H9 (cell line): ENCODE results near the gene LIMS2. TPM values are rescaled to one million over a fixed set of nuclear protein-coding genes. Genes with fewer than 3 reads are reported as not detected.

Source experiments
- DNase-seq: peaks from one replicate; pipeline ENCODE4 v3.0.0-alpha.2; 2017
- H2AFZ ChIP-seq: one replicate; pipeline ENCODE4 v1.6.1; 2013; ENCODE audit warnings: mild to moderate bottlenecking, low read length, control low read depth, moderate library complexity
- H2AK5ac ChIP-seq: 2 replicates; pipeline ENCODE4 v1.6.1; 2013; ENCODE audit warnings: low read length, control low read depth, mixed read lengths; ENCODE audit not compliant: insufficient read length
- H2BK120ac ChIP-seq: one replicate; pipeline ENCODE4 v1.6.1; 2013; ENCODE audit warnings: low read depth, mild to moderate bottlenecking, low read length, control low read depth, inconsistent platforms; ENCODE audit not compliant: poor library complexity, severe bottlenecking
- H2BK12ac ChIP-seq: 2 replicates; pipeline ENCODE4 v1.6.1; 2013; ENCODE audit warnings: low read length, control low read depth, mixed read lengths, low read depth; ENCODE audit not compliant: insufficient read length
- H2BK15ac ChIP-seq: 2 replicates; pipeline ENCODE4 v1.6.1; 2013; ENCODE audit warnings: low read depth, low read length, control low read depth
- H2BK20ac ChIP-seq: one replicate; pipeline ENCODE4 v1.6.1; 2013; ENCODE audit warnings: low read depth, mild to moderate bottlenecking, low read length, control low read depth, inconsistent platforms; ENCODE audit not compliant: poor library complexity, severe bottlenecking
- H2BK5ac ChIP-seq: 2 replicates; pipeline ENCODE4 v1.6.1; 2013; ENCODE audit warnings: low read length, control low read depth, mixed read lengths; ENCODE audit not compliant: insufficient read length
- H3K14ac ChIP-seq: 2 replicates; pipeline ENCODE4 v1.6.1; 2013; ENCODE audit warnings: low read length, control low read depth; ENCODE audit not compliant: insufficient read depth
- H3K18ac ChIP-seq: 2 replicates; pipeline ENCODE4 v1.6.1; 2013; ENCODE audit warnings: low read depth, mild to moderate bottlenecking, mixed read lengths, low read length, control low read depth; ENCODE audit not compliant: insufficient read length
- H3K23ac ChIP-seq: 2 replicates; pipeline ENCODE4 v1.6.1; 2013; ENCODE audit warnings: low read length, control low read depth, mixed read lengths, low read depth; ENCODE audit not compliant: insufficient read length
- H3K23me2 ChIP-seq: 2 replicates; pipeline ENCODE4 v1.6.1; 2013; ENCODE audit warnings: low read depth, mild to moderate bottlenecking, mixed read lengths, low read length, control low read depth; ENCODE audit not compliant: insufficient read length, poor library complexity, severe bottlenecking
- H3K27ac ChIP-seq: 2 replicates; pipeline ENCODE4 v1.5.1; 2013; ENCODE audit warnings: low read length, control low read depth, mixed read lengths, low read depth; ENCODE audit not compliant: insufficient read length
- H3K27me3 ChIP-seq: 2 replicates; pipeline ENCODE4 v1.6.1; 2013; ENCODE audit warnings: low read length, control low read depth, inconsistent platforms; ENCODE audit not compliant: insufficient read depth
- H3K4ac ChIP-seq: 2 replicates; pipeline ENCODE4 v1.6.1; 2013; ENCODE audit warnings: low read depth, mild to moderate bottlenecking, control low read depth, inconsistent platforms, low read length, moderate library complexity
- H3K4me1 ChIP-seq: 2 replicates; pipeline ENCODE4 v1.6.1; 2013; ENCODE audit warnings: low read length, control low read depth, inconsistent platforms; ENCODE audit not compliant: insufficient read depth
- H3K4me2 ChIP-seq: 2 replicates; pipeline ENCODE4 v1.6.1; 2013; ENCODE audit warnings: low read length, control low read depth, mixed read lengths; ENCODE audit not compliant: insufficient read length, insufficient read depth
- H3K56ac ChIP-seq: 2 replicates; pipeline ENCODE4 v1.6.1; 2013; ENCODE audit warnings: low read depth, mild to moderate bottlenecking, mixed read lengths, low read length, control low read depth; ENCODE audit not compliant: insufficient read length
- H3K79me1 ChIP-seq: 2 replicates; pipeline ENCODE4 v1.6.1; 2013; ENCODE audit warnings: low read depth, mild to moderate bottlenecking, moderate library complexity, low read length, control low read depth, inconsistent platforms; ENCODE audit not compliant: insufficient read depth, poor library complexity, severe bottlenecking
- H3K79me2 ChIP-seq: 2 replicates; pipeline ENCODE4 v1.6.1; 2013; ENCODE audit warnings: low read length, control low read depth, inconsistent platforms; ENCODE audit not compliant: insufficient read depth
- H3K9ac ChIP-seq: 2 replicates; pipeline ENCODE4 v1.6.1; 2013; ENCODE audit warnings: low read length, control low read depth, mixed read lengths; ENCODE audit not compliant: insufficient read length; ENCODE audit errors: extremely low read depth
- H3K9me3 ChIP-seq: one replicate; pipeline ENCODE4 v1.6.1; 2013; ENCODE audit warnings: low read depth, low read length, inconsistent platforms; ENCODE audit not compliant: control insufficient read depth
- H3T11ph ChIP-seq: one replicate; pipeline ENCODE4 v1.6.1; 2013; ENCODE audit warnings: mild to moderate bottlenecking, low read length, control low read depth, inconsistent platforms
- H4K20me1 ChIP-seq: one replicate; pipeline ENCODE4 v1.6.1; 2013; ENCODE audit not compliant: control insufficient read depth, insufficient read length, insufficient read depth
- H4K5ac ChIP-seq: 2 replicates; pipeline ENCODE4 v1.6.1; 2013; ENCODE audit warnings: low read depth, mild to moderate bottlenecking, mixed read lengths, low read length, control low read depth; ENCODE audit not compliant: insufficient read length
- H4K8ac ChIP-seq: replicated peaks from 2 replicates; pipeline ENCODE4 v1.6.1; 2013; ENCODE audit warnings: low read length, control low read depth, mixed read lengths, low read depth; ENCODE audit not compliant: insufficient read length
- H4K91ac ChIP-seq: 2 replicates; pipeline ENCODE4 v1.6.1; 2013; ENCODE audit warnings: low read depth, mild to moderate bottlenecking, moderate library complexity, mixed read lengths, low read length, control low read depth; ENCODE audit not compliant: insufficient read length
- H3K27ac Mint-ChIP-seq, 3 experiments: 2 replicates in 2 of 3; 3 replicates in 1 of 3; pipeline ENCODE4 v1.8.0; 2020 to 2021; ENCODE audit warnings: mixed read lengths in 3 of 3, mild to moderate bottlenecking in 1 of 3, moderate library complexity in 1 of 3
- H3K27me3 Mint-ChIP-seq: 2 replicates; pipeline ENCODE4 v1.8.0; 2021; ENCODE audit warnings: low read depth, mild to moderate bottlenecking, moderate library complexity, mixed read lengths
- H3K36me3 Mint-ChIP-seq, 3 experiments: 2 replicates in 2 of 3; 3 replicates in 1 of 3; pipeline ENCODE4 v1.8.0; 2020 to 2021; ENCODE audit warnings: low read depth in 3 of 3, mixed read lengths in 3 of 3; ENCODE audit not compliant: insufficient read depth in 1 of 3
- H3K4me1 Mint-ChIP-seq, 2 experiments: 2 replicates each; pipeline ENCODE4 v1.8.0; 2020; ENCODE audit warnings: mixed read lengths in 2 of 2
- H3K4me3 Mint-ChIP-seq, 2 experiments: 2 replicates in 1 of 2; 3 replicates in 1 of 2; pipeline ENCODE4 v1.8.0; 2020 to 2021; ENCODE audit warnings: mild to moderate bottlenecking in 2 of 2, mixed read lengths in 2 of 2, moderate library complexity in 1 of 2
- H3K9me3 Mint-ChIP-seq, 2 experiments: 2 replicates in 1 of 2; 3 replicates in 1 of 2; pipeline ENCODE4 v1.8.0; 2020; ENCODE audit warnings: mild to moderate bottlenecking in 2 of 2, mixed read lengths in 2 of 2, moderate library complexity in 1 of 2
- CTCF ChIP-seq: fragments of 200-600 bp; sonication (generic); conservative IDR thresholded peaks from 3 replicates; pipeline ENCODE4 v1.8.0; 2021; ENCODE audit warnings: antibody characterized with exemption, mild to moderate bottlenecking
- WGBS: extraction: QIAGEN DNeasy Blood & Tissue Kit; methylation state at CpG from one replicate; pipeline ENCODE4 v1.1.7; 2013; ENCODE audit warnings: missing lambda C conversion rate, low lambda C conversion rate, mixed read lengths; ENCODE audit not compliant: insufficient read length; ENCODE audit errors: extremely low coverage; 5-methylcytosine and 5-hydroxymethylcytosine counted together
- total RNA-seq: library from RNA; stranded (reverse); gene quantifications from 2 replicates; pipeline ENCODE4 v1.2.1, GENCODE V29; 2021

LIMS2 gene
- total RNA-seq, 1 experiment from 2014 or later, result 5.9 TPM

DNA sequence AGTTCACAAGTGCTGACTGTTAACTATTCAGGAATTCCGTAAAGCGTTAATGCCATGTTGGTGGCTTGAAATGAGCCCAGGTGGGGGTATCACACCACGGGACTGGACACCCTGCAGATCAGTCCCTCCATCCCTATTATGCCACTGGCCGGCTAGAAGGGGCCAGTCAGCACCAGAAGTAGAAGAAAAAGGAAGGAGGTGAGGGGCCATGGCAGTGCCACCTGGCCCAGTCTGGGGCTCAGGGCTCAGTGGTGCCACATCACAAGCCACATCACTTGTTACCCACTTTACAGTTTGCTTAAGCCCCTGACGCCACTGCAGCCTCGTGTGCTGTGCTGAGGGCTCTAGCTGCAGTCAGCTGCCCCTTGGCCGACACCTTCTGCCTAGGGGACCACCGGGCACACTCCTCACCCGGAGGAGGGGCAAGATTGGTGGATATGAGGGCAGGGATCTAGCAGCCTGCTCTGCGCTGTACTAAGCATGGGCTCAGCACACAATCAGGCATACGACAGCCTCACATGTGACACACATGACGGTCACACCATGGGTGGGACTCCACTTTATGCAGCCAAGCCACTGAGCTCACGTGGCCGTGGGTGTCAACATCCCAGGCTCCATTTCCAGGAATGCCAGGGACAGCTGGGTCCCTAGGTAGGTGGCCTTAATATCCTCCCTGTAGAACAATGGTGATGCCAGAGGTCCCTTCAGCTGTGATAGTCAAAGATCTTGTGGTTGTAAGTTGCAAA, 3.6 kb downstream of the LIMS2 start:
- no peaks in the 10 kb centered on the region for H3K9me3 Mint-ChIP-seq
- peaks cover 75% of the 10 kb centered on the region for H3K27me3 Mint-ChIP-seq
- Histone ChIP-seq H3T11ph (no peak overlapping the region), H3K79me2 (no peaks in the 10 kb centered on the region), H3K27ac (no peak overlapping the region), H2BK20ac (no peak overlapping the region), H3K23ac (no peak overlapping the region), H3K14ac (no peak overlapping the region), H4K20me1 (no peaks in the 10 kb centered on the region), H3K56ac (no peak overlapping the region), H3K4me2 (no peak overlapping the region), H4K8ac (no peak overlapping the region), H3K4me1 (no peaks in the 10 kb centered on the region), H2AK5ac (no peak overlapping the region), H2BK15ac (no peak overlapping the region), H2BK12ac (no peak overlapping the region), H4K91ac (no peak overlapping the region), H3K79me1 (no peaks in the 10 kb centered on the region), H2AFZ (no peak overlapping the region), H4K5ac (no peak overlapping the region), H2BK120ac (no peak overlapping the region), H3K9me3 (no peaks in the 10 kb centered on the region), H3K27me3 (peaks cover 10% of the 10 kb centered on the region), H3K9ac (no peak overlapping the region), H3K4ac (no peak overlapping the region), H3K23me2 (peaks cover 6% of the 10 kb centered on the region), H3K18ac (no peak overlapping the region), H2BK5ac (no peak overlapping the region)
- TF ChIP-seq CTCF, result no peak
- H3K4me1 Mint-ChIP-seq, result peaks cover 6 to 10% of the 10 kb centered on the region in 2 experiments; a peak in 3 of 4 replicates
- no peaks in the 10 kb centered on the region; a peak in 1 of 7 replicates for H3K36me3 Mint-ChIP-seq
- H3K4me3 Mint-ChIP-seq, result no peak overlapping the region
- H3K27ac Mint-ChIP-seq, result no peak overlapping the region
- no peak for DNase-seq
- WGBS, result no CpG with 5 or more reads among the region's 14 CpGs
